Activated effector memory CD4-positive, alpha-beta T cell treated with anti-CD3 and anti-CD28 coated beads, Interleukin-2, amount 50 U/mL, for 16 hours (primary cell): ENCODE measurements around the gene FBXW11.
"Not testable (repeated sequence)": the region's sequence is repeated elsewhere in the genome, so short reads cannot be mapped to it uniquely, and the experiment has no call there.

Source experiments
- DNase-seq: peaks from one replicate; pipeline ENCODE4 v3.0.0-alpha.2; 2020

Gene FBXW11

GRCh38 chr5:171946000-171946781, 60.2 kb downstream of the FBXW11 start:
- DNase-seq, result no peak

- no peak for DNase-seq
Measured at GRCh38 chr5:171945476-171945875, 61.0 kb downstream of the FBXW11 start.

GRCh38 chr5:171945066-171945465, 61.4 kb downstream of the FBXW11 start:
- DNase-seq, result no peak

GRCh38 chr5:171942112-171942516, 64.3 kb downstream of the FBXW11 start:
- DNase-seq, result not testable (repeated sequence)

- DNase-seq, result not testable (repeated sequence)
Measured at GRCh38 chr5:171941675-171942074, 64.8 kb downstream of the FBXW11 start.

- DNase-seq, result not testable (repeated sequence)
Measured at GRCh38 chr5:171941275-171941674, 65.2 kb downstream of the FBXW11 start.

- no peak for DNase-seq
Measured at GRCh38 chr5:171939951-171940350, 66.5 kb downstream of the FBXW11 start.

- DNase-seq, result no peak
Measured at GRCh38 chr5:171938358-171938757, 68.1 kb downstream of the FBXW11 start.

GRCh38 chr5:171937351-171937750, 69.1 kb downstream of the FBXW11 start:
- no peak for DNase-seq

GRCh38 chr5:171934586-171934985, 71.9 kb downstream of the FBXW11 start:
- DNase-seq, result no peak

- no peak for DNase-seq
Measured at GRCh38 chr5:171931163-171931562, 75.3 kb downstream of the FBXW11 start.

- no peak for DNase-seq
Measured at GRCh38 chr5:171927345-171927941, 79.0 kb downstream of the FBXW11 start.

- DNase-seq, result no peak
Measured at GRCh38 chr5:171926311-171926710, 80.1 kb downstream of the FBXW11 start.

GRCh38 chr5:171924493-171925122, 81.8 kb downstream of the FBXW11 start:
- DNase-seq, result no peak

- no peak for DNase-seq
Measured at GRCh38 chr5:171920765-171921391, 85.6 kb downstream of the FBXW11 start.

- not testable (repeated sequence) for DNase-seq
Measured at GRCh38 chr5:171915700-171916099, 90.7 kb downstream of the FBXW11 start.

- no peak for DNase-seq
Measured at GRCh38 chr5:171914726-171915338, 91.6 kb downstream of the FBXW11 start.

- no peak for DNase-seq
Measured at GRCh38 chr5:171913987-171914273, 92.5 kb downstream of the FBXW11 start.

- no peak for DNase-seq
Measured at GRCh38 chr5:171911152-171911551, 95.3 kb downstream of the FBXW11 start.

- DNase-seq, result no peak
Measured at GRCh38 chr5:171908638-171909037, 97.8 kb downstream of the FBXW11 start.

- peak; percentile 66 for DNase-seq
Measured at GRCh38 chr5:171907725-171908343, 98.6 kb downstream of the FBXW11 start.

GRCh38 chr5:171906703-171907590, 99.5 kb downstream of the FBXW11 start:
- no peak for DNase-seq
